ENCODE measurements around the gene VPS72.

VPS72 gene

DNA sequence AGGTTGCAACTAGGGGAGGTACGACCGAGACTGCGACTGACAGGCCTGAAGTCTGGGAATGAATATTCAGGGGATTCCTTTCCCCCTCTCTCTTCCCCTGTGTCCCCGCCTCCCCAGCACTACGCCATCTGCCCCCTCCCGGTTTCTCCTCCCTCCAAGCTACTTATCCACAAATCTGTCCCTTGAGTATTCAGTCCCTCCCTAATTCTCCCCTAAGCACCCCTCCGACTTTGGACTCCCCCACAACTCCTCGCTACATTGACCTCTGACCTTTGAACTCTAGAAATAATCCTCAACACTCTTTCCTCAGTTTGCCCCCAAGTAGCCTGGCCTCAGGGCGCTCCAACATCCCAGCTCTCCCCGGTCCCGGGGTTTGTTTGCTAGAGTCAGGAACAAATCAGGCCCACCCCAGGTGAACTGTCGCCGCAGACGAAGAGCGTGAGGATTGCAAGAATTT is 24.7 kb downstream of the VPS72 start:
- peak; percentile 57 for DNase-seq
- Mint-ChIP-seq H3K4me1 (peaks cover 45% of the 10 kb centered on the region), H3K27ac (peak overlapping the region; percentile 99), H3K9me3 (no peaks in the 10 kb centered on the region), H3K27me3 (ENCODE audit: low read depth, poor library complexity) (peaks cover 2% of the 10 kb centered on the region), H3K36me3 (ENCODE audit: low read depth) (peaks cover 37% of the 10 kb centered on the region), H3K4me3 (peak overlapping the region; percentile 99)
- TF ChIP-seq, protein P1, sequence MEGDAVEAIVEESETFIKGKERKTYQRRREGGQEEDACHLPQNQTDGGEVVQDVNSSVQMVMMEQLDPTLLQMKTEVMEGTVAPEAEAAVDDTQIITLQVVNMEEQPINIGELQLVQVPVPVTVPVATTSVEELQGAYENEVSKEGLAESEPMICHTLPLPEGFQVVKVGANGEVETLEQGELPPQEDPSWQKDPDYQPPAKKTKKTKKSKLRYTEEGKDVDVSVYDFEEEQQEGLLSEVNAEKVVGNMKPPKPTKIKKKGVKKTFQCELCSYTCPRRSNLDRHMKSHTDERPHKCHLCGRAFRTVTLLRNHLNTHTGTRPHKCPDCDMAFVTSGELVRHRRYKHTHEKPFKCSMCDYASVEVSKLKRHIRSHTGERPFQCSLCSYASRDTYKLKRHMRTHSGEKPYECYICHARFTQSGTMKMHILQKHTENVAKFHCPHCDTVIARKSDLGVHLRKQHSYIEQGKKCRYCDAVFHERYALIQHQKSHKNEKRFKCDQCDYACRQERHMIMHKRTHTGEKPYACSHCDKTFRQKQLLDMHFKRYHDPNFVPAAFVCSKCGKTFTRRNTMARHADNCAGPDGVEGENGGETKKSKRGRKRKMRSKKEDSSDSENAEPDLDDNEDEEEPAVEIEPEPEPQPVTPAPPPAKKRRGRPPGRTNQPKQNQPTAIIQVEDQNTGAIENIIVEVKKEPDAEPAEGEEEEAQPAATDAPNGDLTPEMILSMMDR (IDR thresholded peaks at IDR 0.05), result no peak

DNA sequence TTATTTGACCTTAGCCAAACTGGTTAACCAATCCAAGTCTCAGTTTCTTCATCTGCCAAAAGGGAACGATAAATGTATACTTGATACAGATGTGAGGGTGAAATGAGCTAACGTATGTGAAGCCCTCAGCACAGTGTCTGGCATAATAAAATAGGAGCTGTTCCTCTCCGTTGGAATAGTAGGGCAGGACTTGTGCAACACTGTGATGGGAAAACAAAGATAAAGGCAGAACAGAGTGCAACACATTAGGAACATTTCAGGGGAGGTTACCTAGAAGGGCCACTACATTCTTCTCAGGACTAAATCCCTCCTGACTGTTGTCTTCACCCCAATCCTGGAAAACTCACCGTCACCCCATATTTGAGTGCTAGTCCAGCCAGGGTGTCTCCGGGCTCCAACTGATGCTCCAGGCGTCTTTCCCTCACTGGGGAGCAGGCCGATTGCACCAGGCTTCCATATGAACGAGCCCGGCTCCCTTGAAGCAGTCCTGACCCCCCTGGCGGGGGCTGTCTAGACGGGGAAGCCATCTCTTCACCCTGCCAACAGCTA is 25.2 kb downstream of the VPS72 start:
- Mint-ChIP-seq H3K27me3 (ENCODE audit: low read depth, poor library complexity) (peaks cover 2% of the 10 kb centered on the region), H3K4me3 (peak overlapping the region; percentile 99), H3K4me1 (peaks cover 44% of the 10 kb centered on the region)

DNA sequence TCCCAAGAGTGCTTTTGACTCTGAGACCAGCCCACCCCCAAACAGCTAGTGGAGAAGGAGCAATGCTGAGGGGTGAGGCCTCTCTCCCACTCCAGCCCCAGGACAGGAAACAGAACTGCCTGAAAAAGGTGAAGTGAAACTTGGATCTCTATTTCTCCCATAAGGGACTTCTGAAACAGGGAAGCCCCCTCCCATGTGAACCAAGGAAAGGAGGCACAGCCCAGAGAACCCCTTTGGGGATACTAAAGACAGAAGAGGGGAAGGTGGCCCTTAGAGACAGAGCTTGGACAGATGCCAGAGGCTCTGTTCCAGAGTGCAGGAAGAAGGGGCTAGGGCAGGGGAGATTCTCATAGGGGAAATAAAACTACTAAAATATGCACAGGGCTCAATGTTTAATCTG is 30.6 kb downstream of the VPS72 start:
- Mint-ChIP-seq H3K4me1 (peaks cover 20% of the 10 kb centered on the region), H3K9me3 (no peaks in the 10 kb centered on the region), H3K36me3 (ENCODE audit: low read depth) (peaks cover 31% of the 10 kb centered on the region), H3K27me3 (ENCODE audit: low read depth, poor library complexity) (no peaks in the 10 kb centered on the region), H3K4me3 (no peak overlapping the region), H3K27ac (no peak overlapping the region)
- TF ChIP-seq, protein P1 (IDR thresholded peaks at IDR 0.05), result no peak
- no peak for DNase-seq

More for the DNA sequence above, 25.2 kb downstream of the VPS72 start:
- TF ChIP-seq, protein P1 (IDR thresholded peaks at IDR 0.05), result no peak
- H3K27ac Mint-ChIP-seq, result peak overlapping the region; percentile 99
- DNase-seq, result no peak
- peaks cover 40% of the 10 kb centered on the region for H3K36me3 Mint-ChIP-seq (ENCODE audit: low read depth)
- no peaks in the 10 kb centered on the region for H3K9me3 Mint-ChIP-seq

DNA sequence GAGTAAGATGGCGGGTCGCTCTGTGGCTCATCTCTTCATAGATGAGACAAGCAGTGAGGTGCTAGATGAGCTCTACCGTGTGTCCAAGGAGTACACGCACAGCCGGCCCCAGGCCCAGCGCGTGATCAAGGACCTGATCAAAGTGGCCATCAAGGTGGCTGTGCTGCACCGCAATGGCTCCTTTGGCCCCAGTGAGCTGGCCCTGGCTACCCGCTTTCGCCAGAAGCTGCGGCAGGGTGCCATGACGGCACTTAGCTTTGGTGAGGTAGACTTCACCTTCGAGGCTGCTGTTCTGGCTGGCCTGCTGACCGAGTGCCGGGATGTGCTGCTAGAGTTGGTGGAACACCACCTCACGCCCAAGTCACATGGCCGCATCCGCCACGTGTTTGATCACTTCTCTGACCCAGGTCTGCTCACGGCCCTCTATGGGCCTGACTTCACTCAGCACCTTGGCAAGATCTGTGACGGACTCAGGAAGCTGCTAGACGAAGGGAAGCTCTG is 31.2 kb downstream of the VPS72 start:
- TF ChIP-seq, protein P1 (IDR thresholded peaks at IDR 0.05), result no peak
- H3K36me3 Mint-ChIP-seq (ENCODE audit: low read depth), result peaks cover 31% of the 10 kb centered on the region
- no peak overlapping the region for H3K27ac Mint-ChIP-seq
- peaks cover 14% of the 10 kb centered on the region for H3K4me1 Mint-ChIP-seq
- H3K9me3 Mint-ChIP-seq, result no peaks in the 10 kb centered on the region
- no peak overlapping the region for H3K4me3 Mint-ChIP-seq
- H3K27me3 Mint-ChIP-seq (ENCODE audit: low read depth, poor library complexity), result no peaks in the 10 kb centered on the region
- DNase-seq, result no peak

DNA sequence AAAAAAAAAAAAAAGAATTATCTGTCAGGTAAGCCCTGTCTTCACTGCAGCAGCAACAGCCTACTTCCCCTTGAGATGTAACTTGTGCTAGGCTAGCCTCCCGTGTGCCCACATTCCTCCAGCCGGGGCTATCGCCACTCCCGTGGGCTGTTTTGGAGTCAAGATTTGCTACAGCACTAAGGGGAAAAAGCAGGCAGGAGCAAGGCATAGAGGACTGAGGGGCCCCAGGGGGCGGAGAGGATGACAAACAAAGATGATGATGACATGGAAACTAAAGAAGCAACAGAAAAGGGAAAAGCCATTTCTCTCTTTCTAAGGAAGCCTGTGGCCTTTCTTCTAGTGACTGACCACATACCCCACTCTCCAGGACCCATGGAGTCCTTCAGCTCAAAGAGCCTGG is 31.7 kb downstream of the VPS72 start:
- peak overlapping the region; percentile 64 for H3K27ac Mint-ChIP-seq
- H3K4me3 Mint-ChIP-seq, result no peak overlapping the region
- no peak for DNase-seq
- peaks cover 31% of the 10 kb centered on the region for H3K36me3 Mint-ChIP-seq (ENCODE audit: low read depth)
- H3K9me3 Mint-ChIP-seq, result no peaks in the 10 kb centered on the region
- H3K27me3 Mint-ChIP-seq (ENCODE audit: low read depth, poor library complexity), result no peaks in the 10 kb centered on the region
- peaks cover 11% of the 10 kb centered on the region for H3K4me1 Mint-ChIP-seq
- TF ChIP-seq, protein P1 (IDR thresholded peaks at IDR 0.05), result no peak

DNA sequence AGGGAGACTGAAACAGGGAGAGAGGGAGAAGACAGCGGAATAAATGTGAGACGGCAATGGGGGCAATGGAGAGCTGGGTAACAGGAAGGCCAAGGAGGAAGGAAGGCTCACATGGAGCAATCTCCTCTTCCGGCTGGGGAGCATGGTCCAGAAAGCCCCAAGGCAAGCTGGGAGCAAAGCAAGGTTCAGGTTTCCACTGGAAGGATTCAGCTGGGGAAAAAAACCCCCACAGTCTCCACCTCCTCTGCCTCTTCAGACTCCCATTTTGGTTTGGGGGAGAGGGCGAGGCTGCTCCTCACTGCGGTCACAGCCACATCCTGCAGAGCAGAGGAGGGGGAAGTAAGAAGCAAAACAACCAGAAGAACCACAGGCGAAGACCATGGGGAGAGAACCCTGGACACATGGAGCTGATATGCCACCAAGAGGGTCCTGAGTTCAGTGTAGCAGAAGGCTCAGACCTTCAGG is 32.9 kb downstream of the VPS72 start:
- H3K27ac Mint-ChIP-seq, result no peak overlapping the region
- no peak overlapping the region for H3K4me3 Mint-ChIP-seq
- no peaks in the 10 kb centered on the region for H3K9me3 Mint-ChIP-seq
- peaks cover 31% of the 10 kb centered on the region for H3K36me3 Mint-ChIP-seq (ENCODE audit: low read depth)
- TF ChIP-seq, protein P1 (IDR thresholded peaks at IDR 0.05), result no peak
- H3K4me1 Mint-ChIP-seq, result peaks cover 11% of the 10 kb centered on the region
- no peak for DNase-seq
- no peaks in the 10 kb centered on the region for H3K27me3 Mint-ChIP-seq (ENCODE audit: low read depth, poor library complexity)
